Measurements from ENCODE around the gene LHX6. TPM values are rescaled to one million over a fixed set of nuclear protein-coding genes. Genes with fewer than 3 reads are reported as not detected.
A peak's percentile ranks its signal among the peaks of the same experiment; 100 is the strongest.

LHX6 gene
- not detected for total RNA-seq
- 0 to 0.23 reads per million in 2 donors for total RNA-seq

DNA sequence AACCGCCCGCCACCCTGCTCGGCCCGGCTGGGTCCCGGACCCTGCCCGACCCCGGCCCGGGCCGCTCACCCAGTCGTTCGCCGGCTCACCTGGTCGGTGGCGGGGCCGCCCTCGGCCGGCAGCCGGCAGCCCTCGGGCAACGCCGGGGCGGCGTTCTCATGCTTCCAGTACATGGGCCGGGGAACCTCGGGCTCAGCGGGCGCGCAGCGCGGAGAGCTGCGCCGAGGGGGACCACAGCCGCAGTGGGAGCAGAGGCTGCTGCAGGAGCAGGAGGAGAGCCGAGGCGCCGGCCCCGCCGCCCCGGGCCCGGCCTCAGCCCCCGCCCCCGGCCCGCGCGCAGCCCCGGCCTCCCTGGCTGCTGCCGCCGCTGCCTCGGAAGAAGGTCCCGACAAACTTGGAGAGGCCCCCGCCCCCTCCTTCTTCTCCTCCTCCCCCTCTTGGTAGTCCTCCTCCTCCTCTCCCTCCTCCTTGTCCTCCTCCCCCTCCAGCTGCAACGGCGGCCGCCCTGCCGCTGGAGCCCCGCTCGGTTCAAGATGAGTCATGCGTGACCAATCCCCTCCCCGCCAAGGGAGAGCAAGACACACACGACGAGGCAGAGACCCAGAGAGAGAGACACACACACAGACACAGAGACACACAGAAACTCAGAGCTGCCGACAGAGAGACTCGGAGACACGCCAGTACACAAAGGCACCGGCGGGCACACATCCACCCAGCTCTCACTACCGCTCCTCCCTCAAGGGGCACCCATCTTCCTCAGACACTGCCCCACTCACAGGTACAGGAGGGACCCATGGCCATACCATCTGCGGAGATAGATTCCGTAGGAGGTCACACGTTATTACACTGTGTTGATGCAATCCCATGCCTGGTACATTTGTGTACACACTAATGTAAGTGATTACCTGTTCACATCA, at the start of gene LHX6:
Gene LHX6 (minus strand): TSS at position 390 of the 917 bp plus-strand sequence. CDS start 217 bp downstream, at position 173.
- Mint-ChIP-seq H3K27ac (no peak within 1 kb of the TSS), H3K27me3 (peaks cover 33% of the 10 kb centered on the region), H3K4me1 (peaks cover 8% of the 10 kb centered on the region), H3K36me3 (ENCODE audit: low read depth) (peaks cover 3% of the 10 kb centered on the region), H3K4me3 (peak within 1 kb of the TSS; percentile 36)
- ATAC-seq, result no peak
- DNase-seq, result no peak
- no peaks in the 10 kb centered on the region for H3K9me3 ChIP-seq (ENCODE audit: control insufficient read depth, low read length, poor library complexity, severe bottlenecking)

DNA sequence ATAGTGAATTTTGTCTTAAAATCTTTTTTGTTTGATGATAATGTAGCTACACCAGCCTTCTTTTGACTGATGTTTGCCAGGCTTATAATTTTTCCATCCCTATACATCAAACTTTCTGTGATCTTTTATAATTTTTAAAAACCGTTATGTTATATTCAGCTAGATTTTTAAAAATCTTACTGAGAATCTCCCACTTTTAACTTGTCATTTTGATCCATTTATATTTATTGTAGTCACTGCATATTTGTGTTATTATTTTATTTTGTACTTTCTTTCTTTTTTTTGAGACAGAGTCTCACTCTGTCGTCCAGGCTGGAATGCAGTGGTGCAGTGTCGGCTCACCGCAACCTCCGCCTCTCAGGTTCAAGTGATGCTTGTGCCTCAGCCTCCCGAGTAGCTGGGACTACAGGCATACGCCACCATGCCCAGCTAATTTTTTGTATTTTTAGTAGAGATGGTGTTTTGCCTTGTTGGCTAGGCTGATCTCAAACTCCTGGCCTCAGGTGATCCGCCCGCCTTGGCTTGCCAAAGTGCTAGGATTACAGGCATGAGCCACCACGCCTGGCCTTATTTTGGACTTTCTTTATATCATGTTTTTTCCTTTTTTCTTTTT, 48.6 kb upstream of the LHX6 start:
- peaks cover 16% of the 10 kb centered on the region for H3K36me3 Mint-ChIP-seq (ENCODE audit: low read depth)
- DNase-seq (no peak), ATAC-seq (no peak)
- no peaks in the 10 kb centered on the region for H3K27me3 Mint-ChIP-seq
- no peak overlapping the region for H3K4me3 Mint-ChIP-seq
- no peaks in the 10 kb centered on the region for H3K9me3 ChIP-seq (ENCODE audit: control insufficient read depth, low read length, poor library complexity, severe bottlenecking)
- no peak overlapping the region for H3K27ac Mint-ChIP-seq
- H3K4me1 Mint-ChIP-seq, result peaks cover 21% of the 10 kb centered on the region

DNA sequence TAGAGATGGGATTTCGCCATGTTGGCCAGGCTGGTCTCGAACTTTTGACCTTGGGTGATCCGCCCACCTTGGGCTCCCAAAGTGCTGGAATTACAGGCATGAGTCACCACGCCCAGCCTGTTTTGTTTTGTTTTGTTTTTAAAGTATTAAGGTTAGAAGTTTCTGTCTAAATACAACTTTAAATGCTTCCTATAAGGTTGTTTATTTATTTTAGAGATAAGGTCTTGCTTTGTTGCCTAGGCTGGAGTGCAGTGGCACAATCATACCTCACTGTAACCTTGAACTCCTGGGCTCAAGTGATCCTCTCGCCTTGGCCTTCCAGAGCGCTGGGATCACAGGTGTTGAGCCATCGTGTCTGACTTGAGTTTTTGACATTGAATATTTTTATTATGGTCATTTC, 47.3 kb upstream of the LHX6 start:
- no peaks in the 10 kb centered on the region for H3K27me3 Mint-ChIP-seq
- no peak overlapping the region for H3K27ac Mint-ChIP-seq
- H3K36me3 Mint-ChIP-seq (ENCODE audit: low read depth), result peaks cover 8% of the 10 kb centered on the region
- DNase-seq, result no peak
- H3K4me3 Mint-ChIP-seq, result no peak overlapping the region
- H3K4me1 Mint-ChIP-seq, result peaks cover 19% of the 10 kb centered on the region
- no peaks in the 10 kb centered on the region for H3K9me3 ChIP-seq (ENCODE audit: control insufficient read depth, low read length, poor library complexity, severe bottlenecking)
- ATAC-seq, result no peak

DNA sequence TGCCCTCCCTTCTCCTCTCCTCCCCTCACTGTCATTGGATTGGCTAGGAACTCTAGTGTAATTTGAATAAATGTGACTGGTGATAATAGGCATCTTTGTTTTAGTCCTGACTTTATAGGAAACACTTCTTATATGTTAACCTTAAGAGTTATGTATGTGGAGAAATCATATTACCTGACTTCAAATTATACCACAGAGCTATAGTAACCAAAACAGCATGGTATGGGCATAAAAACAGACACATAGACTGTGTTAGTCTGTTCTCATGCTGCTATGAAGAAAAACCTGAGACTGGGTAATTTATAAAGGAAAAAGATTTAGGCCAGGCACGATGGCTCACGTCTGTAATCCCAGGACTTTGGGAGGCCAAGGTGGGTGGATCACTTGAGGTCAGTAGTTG, 45.3 kb upstream of the LHX6 start:
- peaks cover 8% of the 10 kb centered on the region for H3K36me3 Mint-ChIP-seq (ENCODE audit: low read depth)
- H3K27ac Mint-ChIP-seq, result peak overlapping the region; percentile 19
- H3K27me3 Mint-ChIP-seq, result no peaks in the 10 kb centered on the region
- H3K9me3 ChIP-seq (ENCODE audit: control insufficient read depth, low read length, poor library complexity, severe bottlenecking), result no peaks in the 10 kb centered on the region
- peaks cover 18% of the 10 kb centered on the region for H3K4me1 Mint-ChIP-seq
- DNase-seq (no peak), ATAC-seq (no peak)
- no peak overlapping the region for H3K4me3 Mint-ChIP-seq

DNA sequence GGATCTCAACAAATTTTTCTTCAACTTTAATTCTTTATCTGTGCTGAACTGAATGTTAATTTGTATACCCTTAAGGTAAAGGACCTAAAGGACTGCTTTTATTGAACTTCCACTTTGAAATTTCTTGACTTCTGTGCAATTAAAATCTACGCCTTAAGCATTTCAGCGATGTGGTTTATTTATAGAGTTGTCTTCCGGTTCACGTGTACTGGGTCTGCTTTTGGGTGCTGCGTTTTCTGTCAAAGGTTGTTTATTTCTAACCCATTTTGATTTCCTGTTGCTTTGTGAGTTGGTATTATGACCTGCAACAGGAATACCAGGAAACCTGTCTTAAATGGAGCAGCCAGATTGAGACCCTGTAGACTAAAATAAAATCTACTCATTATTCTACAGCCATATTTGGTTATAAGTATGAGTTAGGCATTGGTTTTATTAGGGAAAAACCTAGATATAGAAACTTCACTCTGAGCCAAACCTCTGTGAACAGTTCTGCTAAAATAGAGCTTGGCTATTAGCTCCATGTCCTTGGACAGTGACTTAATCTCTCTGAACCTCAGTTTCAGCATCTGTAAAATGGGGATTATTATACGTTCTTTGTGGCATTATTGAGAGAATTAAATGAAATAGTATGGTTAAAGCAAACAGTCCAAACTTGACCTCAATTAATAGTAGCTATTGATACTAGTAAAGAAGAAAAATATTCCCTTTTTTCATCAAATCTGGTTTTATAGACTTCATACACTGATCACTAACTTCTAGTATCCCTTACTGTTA, 39.5 kb upstream of the LHX6 start:
- peaks cover 33% of the 10 kb centered on the region for H3K4me1 Mint-ChIP-seq
- no peak overlapping the region for H3K27ac Mint-ChIP-seq
- ATAC-seq, result no peak
- no peak overlapping the region for H3K4me3 Mint-ChIP-seq
- DNase-seq, result no peak
- H3K36me3 Mint-ChIP-seq (ENCODE audit: low read depth), result peaks cover 8% of the 10 kb centered on the region
- H3K27me3 Mint-ChIP-seq, result no peaks in the 10 kb centered on the region
- H3K9me3 ChIP-seq (ENCODE audit: control insufficient read depth, low read length, poor library complexity, severe bottlenecking), result no peaks in the 10 kb centered on the region

DNA sequence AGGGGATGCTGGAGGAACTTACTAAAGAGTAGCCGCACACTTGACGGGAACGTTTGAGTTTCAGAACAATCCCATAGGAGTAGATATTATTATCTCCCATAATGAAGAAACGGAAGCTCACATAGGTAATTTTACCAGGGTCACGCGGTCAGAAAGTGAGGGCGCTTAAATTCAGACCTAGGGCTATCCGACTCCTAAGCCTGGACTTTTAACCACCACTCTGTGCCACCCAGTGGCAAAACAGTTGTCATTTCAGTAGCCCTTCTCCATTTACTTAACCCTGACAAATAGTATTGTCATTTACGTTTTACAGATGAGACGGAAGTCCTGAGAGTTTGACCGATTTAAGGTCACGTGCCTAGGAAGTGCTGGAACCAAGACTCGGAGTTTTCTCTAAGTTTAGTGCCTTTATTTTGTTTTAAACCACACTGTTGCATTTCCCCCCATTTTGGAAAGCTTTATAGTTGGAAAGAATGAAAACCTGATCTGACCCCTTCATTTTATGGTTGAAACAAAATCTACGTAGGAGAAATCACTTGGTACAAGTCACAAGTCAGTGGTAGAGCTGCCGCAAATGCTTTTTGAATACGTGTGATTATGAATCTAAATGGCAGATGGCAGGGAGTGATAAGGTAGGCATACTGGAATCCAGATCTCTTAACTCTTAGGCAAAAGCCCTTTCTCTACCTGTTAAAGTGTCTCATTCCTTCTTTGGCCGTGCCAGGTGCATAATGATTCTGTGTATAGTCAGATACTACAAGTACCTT, 36.6 kb upstream of the LHX6 start:
- ATAC-seq (peak; percentile 58), DNase-seq (peak in 1 of 3 donors; percentile 8)
- Mint-ChIP-seq H3K27ac (peak overlapping the region; percentile 99), H3K4me1 (peaks cover 35% of the 10 kb centered on the region), H3K27me3 (no peaks in the 10 kb centered on the region), H3K4me3 (peak overlapping the region; percentile 98), H3K36me3 (ENCODE audit: low read depth) (peaks cover 2% of the 10 kb centered on the region)
- no peaks in the 10 kb centered on the region for H3K9me3 ChIP-seq (ENCODE audit: control insufficient read depth, low read length, poor library complexity, severe bottlenecking)

DNA sequence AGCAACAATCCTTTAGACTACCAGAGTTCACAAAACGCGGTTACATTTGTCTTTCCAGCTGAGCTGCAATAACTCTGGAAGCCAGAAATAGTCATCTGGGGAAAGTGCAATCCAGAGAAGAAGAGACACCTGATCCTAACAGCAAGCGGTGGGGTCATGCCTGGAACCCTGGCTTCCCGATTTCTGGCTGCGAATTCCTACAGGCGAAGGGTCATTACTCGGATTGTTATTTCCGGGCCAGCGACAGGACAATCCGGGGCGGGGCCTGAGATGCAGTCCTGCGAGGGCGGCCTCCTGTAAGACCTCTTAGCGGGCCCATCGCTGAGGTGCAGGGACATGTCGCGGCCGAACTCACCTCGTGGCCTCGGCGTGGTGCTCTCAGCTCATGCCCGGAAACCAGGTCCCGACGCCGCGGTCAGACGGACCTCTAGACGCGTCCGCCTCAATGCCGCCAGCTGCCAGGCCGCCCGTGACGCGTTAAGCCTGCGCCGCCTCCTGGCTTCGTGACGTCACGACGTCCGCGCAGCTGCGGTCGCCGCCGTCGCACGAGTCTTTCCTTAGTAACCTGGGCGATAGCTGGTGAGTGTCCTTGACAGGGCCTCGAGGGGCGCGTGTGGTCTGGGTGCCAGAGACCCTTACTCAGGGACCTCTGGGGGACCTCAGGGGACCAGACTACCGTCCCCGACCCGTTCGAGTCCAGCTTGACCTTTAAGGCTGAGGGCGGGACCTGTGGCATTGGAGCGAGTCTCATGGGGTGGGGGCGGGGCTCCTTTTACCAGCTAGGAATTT, 35.8 kb upstream of the LHX6 start, which contains the start of the genes MRRF and RBM18:
Gene MRRF (plus strand): TSS at position 523 of the 789 bp plus-strand sequence. CDS start 6,010 bp downstream, outside the sequence.
Gene RBM18 (minus strand): TSS at position 481 of the 789 bp plus-strand sequence. CDS start 3,348 bp downstream, outside the sequence.
- Mint-ChIP-seq H3K27me3 (no peaks in the 10 kb centered on the region), H3K4me3 (peak within 1 kb of the TSS; percentile 98), H3K4me1 (peaks cover 35% of the 10 kb centered on the region), H3K27ac (peak within 1 kb of the TSS; percentile 99), H3K36me3 (ENCODE audit: low read depth) (peaks cover 2% of the 10 kb centered on the region)
- no peaks in the 10 kb centered on the region for H3K9me3 ChIP-seq (ENCODE audit: control insufficient read depth, low read length, poor library complexity, severe bottlenecking)
- peak; percentile 85 for ATAC-seq
- peak; percentile 78 to 85 (median 79) for DNase-seq

DNA sequence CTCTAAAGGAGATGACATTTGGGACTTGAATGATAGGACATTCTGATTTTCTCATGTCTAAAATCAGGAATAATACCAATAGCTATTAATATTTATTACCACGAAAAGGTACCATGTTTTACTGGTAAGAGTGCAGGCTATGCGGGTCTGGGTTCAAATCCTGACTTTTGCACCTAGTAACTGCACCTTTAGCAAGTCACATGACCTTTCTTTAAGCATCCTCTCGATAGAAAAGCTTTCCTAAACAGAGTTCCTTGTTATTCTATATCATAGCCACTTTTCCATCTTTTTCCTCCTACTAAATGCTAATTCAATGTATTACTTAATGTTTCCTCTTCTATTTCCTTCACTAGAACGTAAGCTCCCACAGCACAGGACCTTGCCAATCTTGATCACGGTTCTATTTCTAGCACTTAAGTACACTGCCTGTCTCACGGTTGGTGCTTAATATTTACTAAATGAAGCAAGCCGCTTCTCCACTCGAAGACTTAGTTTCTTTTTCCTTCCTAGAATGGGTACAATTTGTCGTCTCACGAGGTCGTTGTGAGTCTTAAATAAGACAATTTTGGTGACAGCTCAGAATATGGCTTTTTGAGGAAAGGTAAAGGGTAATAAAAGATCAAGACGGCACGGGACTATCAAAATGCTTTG, 35.1 kb upstream of the LHX6 start:
- peak overlapping the region; percentile 99 for H3K27ac Mint-ChIP-seq
- no peak for DNase-seq
- H3K27me3 Mint-ChIP-seq, result no peaks in the 10 kb centered on the region
- H3K36me3 Mint-ChIP-seq (ENCODE audit: low read depth), result peaks cover 2% of the 10 kb centered on the region
- no peaks in the 10 kb centered on the region for H3K9me3 ChIP-seq (ENCODE audit: control insufficient read depth, low read length, poor library complexity, severe bottlenecking)
- ATAC-seq, result peak; percentile 2
- H3K4me3 Mint-ChIP-seq, result peak overlapping the region; percentile 98
- H3K4me1 Mint-ChIP-seq, result peaks cover 40% of the 10 kb centered on the region

DNA sequence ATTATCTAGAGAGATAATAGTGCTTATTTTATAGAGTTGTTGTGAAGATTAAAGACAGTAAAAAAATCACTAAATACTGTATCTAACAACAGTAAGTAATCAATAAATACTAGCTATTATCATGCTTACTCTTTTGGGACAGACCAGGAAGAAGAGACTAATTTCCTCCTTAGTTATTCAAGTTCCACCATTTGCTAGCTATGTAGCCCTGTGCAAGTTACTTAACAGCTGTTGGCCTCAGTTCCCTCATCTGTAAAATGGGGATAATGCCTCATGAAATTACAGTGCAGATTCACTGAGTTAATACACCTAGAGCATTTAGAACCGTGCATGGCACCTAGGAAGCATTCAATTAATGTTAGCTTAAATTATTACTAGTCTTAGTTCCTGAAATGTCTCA, 33.3 kb upstream of the LHX6 start:
- no peak for DNase-seq
- peak overlapping the region; percentile 99 for H3K27ac Mint-ChIP-seq
- H3K27me3 Mint-ChIP-seq, result no peaks in the 10 kb centered on the region
- no peaks in the 10 kb centered on the region for H3K9me3 ChIP-seq (ENCODE audit: control insufficient read depth, low read length, poor library complexity, severe bottlenecking)
- H3K36me3 Mint-ChIP-seq (ENCODE audit: low read depth), result peaks cover 5% of the 10 kb centered on the region
- ATAC-seq, result no peak
- no peak overlapping the region for H3K4me3 Mint-ChIP-seq
- peaks cover 45% of the 10 kb centered on the region for H3K4me1 Mint-ChIP-seq

DNA sequence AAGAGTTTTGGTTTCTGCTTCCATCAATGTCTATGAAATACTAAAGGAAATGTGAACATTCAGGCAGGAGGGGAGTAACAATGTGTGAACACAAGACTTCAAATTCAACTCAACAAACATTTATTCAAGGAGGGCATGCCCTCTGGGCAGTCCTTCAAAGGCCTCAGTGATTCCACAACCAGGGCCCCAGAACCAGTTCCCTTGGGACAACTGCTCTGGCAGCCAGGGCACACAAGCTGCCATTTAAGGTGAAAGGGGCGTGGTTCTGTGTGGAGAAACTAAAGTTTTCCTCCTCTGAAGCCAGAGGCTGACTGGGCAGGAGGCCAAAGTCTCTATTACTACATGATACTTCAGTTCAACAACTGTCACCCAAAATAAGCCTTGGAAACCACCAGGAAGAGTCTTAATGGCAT, 32.7 kb upstream of the LHX6 start:
- no peaks in the 10 kb centered on the region for H3K27me3 Mint-ChIP-seq
- peak overlapping the region; percentile 99 for H3K27ac Mint-ChIP-seq
- ATAC-seq (no peak), DNase-seq (no peak)
- peaks cover 45% of the 10 kb centered on the region for H3K4me1 Mint-ChIP-seq
- H3K4me3 Mint-ChIP-seq, result peak overlapping the region; percentile 25
- H3K36me3 Mint-ChIP-seq (ENCODE audit: low read depth), result peaks cover 5% of the 10 kb centered on the region
- no peaks in the 10 kb centered on the region for H3K9me3 ChIP-seq (ENCODE audit: control insufficient read depth, low read length, poor library complexity, severe bottlenecking)

DNA sequence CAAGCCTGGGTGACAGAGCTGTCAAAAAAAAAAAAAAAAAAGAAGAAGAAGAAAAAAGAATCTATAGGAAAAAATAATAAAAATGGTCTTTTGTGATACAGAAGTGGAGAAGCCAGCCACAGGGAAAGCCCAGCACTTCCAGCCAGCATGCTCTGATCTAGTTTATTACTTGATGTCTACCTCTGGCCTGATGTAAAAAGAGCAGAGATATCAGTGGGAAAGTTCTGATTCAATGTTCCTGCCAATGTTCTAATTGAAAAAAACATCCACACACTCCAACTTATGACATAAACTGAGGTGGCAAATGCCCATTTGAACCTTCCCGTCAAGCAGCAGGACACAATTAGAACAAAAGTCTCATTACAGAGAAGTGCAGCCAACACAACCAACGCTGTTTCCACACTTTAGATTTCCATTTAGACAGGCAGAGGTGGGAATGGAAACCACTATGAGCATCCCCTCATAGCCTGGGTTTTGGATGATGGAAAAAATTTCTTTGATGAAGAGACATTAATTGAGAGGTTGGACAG, 30.2 kb upstream of the LHX6 start:
- H3K4me1 Mint-ChIP-seq, result peaks cover 39% of the 10 kb centered on the region

More for the DNA sequence above, 30.2 kb upstream of the LHX6 start:
- no peak overlapping the region for H3K4me3 Mint-ChIP-seq
- no peaks in the 10 kb centered on the region for H3K9me3 ChIP-seq (ENCODE audit: control insufficient read depth, low read length, poor library complexity, severe bottlenecking)
- ATAC-seq, result no peak
- no peak overlapping the region for H3K27ac Mint-ChIP-seq
- H3K36me3 Mint-ChIP-seq (ENCODE audit: low read depth), result peaks cover 9% of the 10 kb centered on the region
- no peak for DNase-seq
- H3K27me3 Mint-ChIP-seq, result no peaks in the 10 kb centered on the region

All from T-helper 17 cell (primary cell).